Embryonic facial prominence (tissue), 1 donor: ENCODE results near the gene TUBA3D.
"Not testable (repeated sequence)": the region's sequence is repeated elsewhere in the genome, so short reads cannot be mapped to it uniquely, and the experiment has no call there.

Experiments used
- DNase-seq: peaks from one replicate; pipeline ENCODE4 v3.0.0-alpha.2; 2016; ENCODE audit errors: extremely low spot score

TUBA3D gene

DNA sequence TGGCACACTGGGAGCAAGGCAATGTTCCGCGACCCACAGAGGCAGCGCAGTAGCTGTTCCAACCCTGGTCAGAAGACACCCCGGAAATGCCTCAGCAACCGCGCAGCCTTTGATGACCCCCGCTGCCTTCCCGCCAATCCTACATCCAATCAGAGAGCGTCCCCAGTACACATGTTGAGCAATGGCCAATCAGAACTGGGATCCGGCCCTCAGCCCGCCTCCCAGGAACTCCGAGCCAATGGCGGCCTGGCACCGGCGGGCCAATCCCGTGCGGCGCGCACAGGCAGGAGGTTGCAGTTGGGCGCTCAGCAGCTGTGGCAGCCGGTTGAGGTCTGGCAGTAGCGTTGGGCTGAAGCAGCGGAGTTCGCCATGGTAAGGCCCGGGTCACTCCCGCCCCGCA lies at the start of gene TUBA3D:
TSS of gene TUBA3D (plus strand) at position 289 of the 400 bp plus-strand sequence. CDS start at position 370, 81 bp downstream.
- DNase-seq = no peak

DNA sequence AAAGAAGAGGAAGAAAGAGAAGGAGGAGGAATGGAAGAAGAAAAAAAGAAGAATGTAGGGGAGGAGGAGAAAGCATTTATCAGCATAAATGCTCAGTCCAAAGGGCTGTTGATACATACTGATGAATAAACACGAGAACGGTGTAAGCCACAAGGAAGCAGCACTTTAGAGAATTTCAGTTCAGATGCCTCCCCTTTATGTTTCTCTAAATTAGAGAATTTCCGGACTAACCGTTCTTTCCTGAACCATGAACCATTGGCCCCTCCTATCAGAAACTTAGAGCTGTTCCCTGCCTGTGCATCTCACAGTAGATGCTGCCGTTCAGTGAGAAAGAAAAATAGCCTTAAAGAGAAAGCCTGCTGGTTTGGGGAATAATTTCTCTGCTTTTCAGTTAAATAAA lies 49.2 kb upstream of the TUBA3D start:
- DNase-seq = no peak

DNA sequence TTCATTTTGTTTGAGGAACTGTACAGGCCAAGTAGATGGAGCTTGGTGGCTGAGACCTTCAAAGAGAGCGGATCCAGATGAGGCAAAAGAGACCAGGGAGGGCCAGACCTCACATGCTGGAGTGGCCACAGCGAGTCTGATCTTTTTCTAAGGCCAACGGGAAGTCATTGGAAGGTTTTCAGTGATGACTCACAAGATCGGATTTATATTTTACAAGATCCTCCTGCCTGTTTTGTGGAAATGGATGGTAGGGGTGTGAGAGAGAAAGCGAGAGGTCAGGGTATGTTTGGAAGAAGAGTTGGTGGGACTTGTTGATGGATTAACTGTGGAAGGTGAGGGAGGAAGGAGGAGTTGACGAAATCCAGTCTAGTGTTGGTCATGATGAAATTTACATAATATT lies 44.6 kb upstream of the TUBA3D start:
- DNase-seq = no peak

DNA sequence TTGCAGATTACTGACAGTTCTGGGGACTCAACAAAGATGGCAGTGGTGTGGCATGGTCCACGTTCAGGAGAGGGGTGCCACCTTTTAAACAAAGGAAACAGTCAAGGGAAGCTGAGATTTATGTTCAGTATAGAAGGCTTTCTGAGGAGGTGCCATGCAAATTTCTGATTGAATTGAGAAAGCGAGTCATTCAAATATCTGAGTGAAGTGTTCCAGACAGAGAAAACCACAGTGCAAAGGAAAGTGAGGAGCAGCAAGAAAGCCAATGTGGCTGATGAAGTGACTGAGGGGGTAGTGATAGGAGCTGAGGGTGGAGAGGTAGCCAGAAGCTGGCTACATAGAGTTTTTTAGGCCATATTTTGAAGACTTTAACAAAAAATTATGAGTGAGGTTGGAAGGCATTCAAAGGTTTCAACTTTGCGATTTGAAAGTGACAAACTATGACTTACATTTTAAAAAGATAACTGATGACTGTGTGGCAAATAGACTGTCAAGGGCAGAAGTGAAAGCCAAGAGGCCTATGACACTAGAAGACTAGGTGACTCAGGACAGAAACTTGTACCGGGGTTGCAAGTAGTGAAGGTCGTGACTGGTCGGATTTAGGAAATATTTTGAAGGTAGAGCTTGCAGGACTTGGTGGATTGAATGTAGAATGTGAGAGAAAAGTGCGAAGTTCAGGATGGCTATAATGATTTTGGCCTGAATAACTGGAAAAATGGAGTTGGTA lies 35.0 kb upstream of the TUBA3D start:
- not testable (repeated sequence) for DNase-seq

DNA sequence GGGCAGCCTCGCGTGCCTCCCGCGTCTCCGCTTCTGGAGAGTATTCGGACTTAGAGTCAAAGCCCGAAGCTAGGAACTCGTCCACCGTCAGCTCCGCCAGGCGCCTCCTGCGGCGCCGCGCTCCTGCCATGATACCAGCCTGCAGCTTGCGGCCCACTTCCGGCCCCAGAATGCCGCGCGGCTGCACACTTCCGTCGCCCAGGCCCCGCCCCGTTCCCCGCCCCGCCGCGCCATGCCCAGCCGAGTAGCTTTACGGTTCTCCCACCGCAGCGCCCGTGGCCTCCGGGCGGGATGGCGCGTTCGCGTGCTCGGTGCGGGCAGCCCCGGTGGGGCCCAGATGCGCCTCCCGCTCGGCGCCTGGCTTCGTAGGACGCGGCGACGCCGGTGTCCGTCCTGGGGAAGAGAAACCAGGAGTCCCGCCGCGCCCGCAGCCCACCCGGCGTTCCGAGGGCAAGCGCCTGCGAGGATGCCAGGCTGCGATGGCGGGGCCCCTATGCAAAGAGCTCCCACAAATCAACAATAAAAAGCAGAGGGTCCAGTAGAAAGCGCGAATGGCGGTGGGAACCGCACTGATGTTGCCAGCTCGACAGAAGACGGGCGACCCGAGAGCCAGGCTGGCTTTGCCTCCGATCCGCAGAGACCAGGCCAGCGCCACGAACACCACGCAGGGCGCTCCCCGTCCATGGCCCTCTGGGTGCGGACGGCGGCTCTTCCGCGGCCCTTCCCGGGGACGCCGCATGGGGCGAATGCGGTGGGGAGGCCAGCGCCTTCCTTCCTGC lies 31.0 kb upstream of the TUBA3D start:
- not testable (repeated sequence) for DNase-seq

DNA sequence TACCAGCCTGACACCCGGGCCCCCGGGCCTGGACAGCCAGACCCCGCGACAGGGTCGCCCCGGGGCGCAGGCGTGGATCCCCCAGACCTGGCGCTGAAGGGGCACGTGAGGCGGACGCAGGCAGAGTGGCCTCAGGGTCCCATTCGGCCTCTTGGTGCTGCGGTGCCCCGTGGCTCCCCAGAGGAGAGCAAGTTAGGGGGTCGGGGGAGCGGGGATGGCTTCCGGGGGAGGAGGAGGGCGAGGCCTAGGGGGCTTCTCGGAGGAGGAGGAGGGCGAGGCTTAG lies 30.5 kb upstream of the TUBA3D start:
- DNase-seq = not testable (repeated sequence)

DNA sequence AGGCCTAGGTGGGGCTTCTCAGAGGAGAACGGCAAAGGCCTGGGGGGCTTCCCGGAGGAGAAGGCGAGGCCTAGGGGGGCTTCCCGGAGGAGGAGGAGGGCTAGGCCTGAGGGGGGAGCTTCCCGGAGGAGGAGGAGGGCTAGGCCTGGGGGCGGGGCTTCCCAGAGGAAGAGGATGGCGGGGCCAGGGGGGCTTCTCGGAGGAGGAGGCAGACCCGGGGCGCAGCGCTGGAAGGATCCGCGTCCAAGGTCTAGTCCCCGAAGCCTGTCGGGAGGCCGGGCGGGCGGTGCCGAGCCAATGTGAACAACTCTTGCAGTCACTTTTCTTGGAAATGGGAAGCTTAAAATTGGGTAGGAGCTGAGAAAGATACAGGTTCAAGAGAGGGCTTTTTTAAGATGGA lies 30.0 kb upstream of the TUBA3D start:
- DNase-seq = no peak

DNA sequence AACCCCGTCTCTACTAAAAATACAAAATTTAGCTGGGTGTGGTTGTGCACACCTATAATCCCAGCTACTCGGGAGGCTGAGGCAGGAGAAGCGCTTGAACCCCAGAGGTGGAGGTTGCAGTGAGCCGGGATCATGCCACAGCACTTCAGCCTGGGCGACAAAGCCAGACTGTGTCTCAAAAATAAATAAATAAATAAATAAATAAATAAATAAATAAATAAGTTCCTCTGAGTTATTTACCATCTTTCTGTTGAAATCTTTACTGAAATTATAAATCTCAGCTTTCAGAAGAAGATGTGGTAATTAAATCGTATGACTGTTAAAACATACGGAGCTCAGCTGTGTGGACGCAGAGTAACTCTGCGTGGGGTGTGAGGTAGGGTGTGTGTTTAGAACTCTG lies 27.9 kb upstream of the TUBA3D start:
- not testable (repeated sequence) for DNase-seq

DNA sequence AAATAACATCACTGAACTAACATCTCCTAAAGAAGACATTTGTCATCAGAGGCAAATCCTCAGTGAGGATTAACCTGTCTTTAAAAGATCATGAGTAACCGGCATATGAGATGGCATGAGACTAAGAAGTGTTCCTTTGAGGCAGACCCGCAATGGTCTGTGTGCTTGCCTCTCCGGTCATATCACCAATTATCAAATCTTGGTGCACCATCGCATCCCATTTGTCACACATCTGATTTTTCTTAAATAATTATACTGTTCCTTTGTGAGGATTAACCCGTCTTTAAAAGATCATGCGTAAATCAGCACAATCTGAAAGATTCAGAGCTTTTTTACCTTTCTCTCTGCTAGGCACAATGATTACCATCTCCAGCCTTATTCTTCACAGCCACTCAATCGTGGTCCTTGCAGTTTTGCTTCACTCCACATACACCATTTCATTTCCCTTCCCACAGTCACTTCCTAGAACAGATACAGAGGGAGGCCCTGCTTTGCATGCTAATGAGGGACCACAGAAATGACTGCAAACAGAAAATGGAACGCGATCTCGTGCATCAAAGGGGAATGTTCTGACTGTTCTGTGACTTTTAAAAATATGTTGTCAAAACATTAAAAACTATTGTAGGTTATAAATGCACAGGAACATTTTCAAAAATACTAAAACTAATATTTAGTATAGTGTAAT lies 24.5 kb upstream of the TUBA3D start:
- not testable (repeated sequence) for DNase-seq

DNA sequence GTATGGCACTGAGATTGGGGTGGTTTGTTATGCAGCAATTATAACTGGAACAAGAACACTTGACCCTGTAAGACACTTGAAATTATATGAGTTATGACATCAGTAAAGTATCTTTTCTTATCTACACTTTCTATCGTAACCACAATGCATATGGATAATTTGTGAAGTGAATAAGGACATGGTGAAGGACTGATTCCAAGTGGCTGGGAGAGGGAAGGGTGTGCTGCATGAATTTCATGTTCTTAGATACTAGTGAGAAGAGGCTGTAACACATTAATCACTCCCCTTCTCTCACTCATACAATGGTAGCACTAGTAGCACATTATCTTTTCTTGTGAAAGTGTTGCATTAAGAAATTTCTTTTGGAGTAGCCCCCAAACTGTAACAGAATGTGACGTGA lies 21.0 kb upstream of the TUBA3D start:
- not testable (repeated sequence) for DNase-seq

DNA sequence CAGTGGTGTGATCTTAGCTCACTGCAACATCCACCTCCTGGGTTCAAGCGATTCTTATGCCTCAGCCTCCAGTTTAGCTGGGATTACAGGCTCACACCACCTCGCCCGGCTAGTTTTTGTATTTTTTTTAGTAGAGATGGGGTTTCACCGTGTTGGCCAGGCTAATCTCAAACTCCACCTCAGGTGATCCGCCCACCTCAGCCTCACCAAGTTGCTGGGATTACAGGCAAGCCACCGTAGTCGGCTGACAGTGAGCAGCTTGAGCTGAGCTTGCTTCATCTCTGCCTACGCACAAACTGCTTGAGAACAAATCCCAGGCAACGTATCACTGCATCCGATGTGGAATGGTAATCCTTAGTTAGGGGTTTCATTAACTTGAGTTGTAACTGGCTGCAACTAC lies 8.2 kb upstream of the TUBA3D start:
- DNase-seq = not testable (repeated sequence)

DNA sequence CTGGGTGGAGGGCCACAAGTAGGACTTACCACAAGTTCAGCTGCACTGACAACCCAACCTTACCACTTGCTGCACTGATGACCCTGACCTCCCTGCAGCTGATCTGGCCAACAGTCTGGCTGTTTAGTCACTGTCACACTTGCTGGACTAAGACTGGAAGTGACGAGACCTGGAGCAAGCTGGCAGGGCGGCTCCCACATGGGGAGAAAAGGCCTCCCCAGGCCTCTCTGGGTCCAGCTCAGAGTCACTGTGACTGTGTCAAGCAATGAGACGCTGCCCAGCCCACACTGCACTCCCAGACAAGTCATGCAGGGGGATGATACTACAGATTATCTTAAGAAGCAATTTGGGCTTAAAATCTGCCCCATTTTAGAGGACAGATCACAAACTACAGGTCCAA lies 5.0 kb upstream of the TUBA3D start:
- DNase-seq = not testable (repeated sequence)

DNA sequence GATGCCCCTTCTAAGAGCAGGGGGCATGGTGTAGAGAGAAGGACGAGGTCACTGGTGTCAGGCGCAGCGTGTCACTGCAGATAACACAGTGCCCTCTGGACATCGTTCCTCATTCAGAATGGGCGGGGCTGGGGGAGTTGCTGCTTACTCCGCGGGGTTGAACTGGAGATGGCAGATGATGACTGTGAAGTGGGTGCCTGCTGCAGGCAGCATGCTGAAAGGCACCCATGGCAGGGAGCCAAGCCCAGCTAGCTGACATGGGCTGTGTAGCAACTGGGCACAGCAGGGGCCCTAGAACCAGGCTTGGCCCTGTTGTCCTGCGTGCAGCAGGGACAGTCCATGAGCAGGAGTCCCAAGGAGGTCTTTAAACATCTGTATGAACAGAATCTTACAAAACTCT lies 4.3 kb upstream of the TUBA3D start:
- not testable (repeated sequence) for DNase-seq

DNA sequence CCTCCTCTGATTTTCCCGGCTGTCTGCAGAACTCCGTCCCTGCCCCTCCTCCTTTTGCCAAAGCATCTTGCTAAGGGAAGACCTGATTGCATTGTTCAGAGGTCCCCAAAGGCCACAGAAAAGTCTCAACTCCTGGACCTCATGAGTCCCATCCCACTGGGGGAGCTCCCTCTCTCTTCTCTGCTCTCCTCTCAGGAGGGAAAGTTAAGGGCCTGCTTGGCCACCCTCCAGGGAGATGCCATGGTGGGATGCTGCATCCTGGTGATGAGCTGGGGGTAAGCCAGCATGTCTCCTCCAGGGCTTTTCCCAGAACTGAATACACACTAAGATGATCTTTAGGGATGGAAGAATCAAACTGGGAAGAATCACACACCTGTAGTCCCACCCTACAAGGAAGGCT lies 2.7 kb upstream of the TUBA3D start:
- not testable (repeated sequence) for DNase-seq

DNA sequence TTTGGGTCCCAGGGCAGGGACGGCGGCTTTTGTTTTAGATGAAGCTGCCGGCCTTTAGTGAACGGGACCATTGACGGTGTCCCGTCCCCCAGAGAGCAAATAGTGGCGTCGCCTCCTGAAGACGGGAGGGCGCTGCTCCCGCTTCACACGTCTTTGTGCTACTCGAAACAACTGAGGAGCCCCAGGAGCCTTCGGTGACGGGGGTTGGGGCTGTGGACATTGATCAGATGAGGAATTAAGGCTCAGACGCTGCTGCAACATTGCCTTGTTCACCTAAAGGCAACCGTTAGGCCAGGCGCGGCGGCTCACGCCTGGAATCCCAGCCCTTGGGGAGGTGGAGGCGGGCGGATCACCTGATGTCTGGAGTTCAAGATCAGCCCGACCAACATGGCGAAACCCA lies 444 bp downstream of the TUBA3D start:
- DNase-seq = not testable (repeated sequence)

DNA sequence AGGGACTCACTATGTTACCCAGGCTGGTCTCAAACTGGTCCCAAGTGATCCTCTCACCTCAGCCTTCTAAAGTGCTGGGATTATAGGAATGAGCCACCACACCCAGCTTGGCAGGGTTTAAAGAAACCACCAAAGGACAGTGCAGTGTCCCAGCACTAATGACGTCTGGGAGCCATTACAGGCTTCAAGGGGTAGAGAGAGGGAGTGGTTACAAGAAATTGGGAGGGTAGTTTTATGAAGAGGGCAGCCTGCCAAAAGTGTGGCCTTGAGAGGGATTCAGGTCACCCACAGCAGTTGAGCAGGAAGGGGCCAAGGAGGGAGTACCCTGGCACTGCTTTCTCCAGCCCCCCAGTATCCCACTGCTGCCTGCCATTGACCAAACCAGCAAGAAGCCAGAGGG lies 1.3 kb downstream of the TUBA3D start:
- not testable (repeated sequence) for DNase-seq

DNA sequence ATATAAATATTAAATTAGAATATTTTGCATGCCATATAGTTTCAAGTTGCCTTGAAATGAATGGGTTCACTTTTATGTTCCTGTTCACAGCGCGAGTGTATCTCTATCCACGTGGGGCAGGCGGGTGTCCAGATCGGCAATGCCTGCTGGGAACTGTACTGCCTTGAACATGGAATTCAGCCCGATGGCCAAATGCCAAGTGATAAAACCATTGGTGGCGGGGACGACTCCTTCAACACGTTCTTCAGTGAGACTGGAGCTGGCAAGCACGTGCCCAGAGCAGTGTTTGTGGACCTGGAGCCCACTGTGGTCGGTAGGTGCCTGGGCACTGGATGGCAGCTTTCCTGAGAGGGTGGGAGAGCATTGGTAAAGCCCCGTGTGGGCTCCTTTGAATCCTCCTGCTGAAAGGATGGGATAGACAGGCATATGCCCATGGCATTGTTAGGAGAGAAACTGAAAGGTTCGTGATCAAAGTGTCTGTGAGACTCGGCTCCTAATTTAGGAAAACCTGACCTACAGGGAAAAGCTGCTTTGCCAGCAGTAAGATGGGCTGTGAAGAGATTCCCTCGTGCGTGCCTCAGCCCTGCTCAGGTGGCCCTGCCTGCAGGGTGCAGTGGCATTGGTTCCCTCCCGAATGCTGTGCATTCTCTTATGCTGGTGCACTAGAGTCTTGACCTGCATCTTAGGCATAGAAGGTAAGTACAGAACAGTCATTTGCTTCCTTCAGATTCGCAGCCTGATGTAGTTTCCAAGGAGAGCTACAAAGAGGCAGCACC lies 2.3 kb downstream of the TUBA3D start:
- not testable (repeated sequence) for DNase-seq

DNA sequence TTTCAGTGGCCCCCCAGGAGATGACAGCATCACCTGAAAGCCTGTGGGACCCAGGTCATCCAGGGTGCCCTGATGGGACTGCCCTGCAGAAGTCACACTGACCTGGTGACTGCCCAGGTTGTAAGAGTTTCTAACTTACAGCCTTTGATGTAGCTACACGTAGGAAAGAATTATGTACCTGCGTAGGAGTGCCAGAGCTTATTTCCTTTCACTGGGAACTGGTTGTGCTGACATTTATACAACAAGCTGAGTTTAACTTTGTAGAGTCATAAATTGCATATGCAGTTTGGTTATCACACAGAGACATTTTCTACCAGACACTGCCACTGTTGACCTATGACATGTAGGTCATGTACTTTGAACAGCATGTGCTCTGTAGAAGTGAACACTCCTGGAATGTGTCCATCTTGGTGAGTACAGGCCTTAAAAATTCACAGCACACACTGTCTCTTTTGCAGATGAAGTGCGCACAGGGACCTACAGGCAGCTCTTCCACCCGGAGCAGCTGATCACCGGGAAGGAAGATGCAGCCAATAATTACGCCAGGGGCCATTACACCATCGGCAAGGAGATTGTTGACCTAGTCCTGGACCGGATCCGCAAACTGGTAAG lies 3.0 kb downstream of the TUBA3D start:
- DNase-seq = not testable (repeated sequence)

DNA sequence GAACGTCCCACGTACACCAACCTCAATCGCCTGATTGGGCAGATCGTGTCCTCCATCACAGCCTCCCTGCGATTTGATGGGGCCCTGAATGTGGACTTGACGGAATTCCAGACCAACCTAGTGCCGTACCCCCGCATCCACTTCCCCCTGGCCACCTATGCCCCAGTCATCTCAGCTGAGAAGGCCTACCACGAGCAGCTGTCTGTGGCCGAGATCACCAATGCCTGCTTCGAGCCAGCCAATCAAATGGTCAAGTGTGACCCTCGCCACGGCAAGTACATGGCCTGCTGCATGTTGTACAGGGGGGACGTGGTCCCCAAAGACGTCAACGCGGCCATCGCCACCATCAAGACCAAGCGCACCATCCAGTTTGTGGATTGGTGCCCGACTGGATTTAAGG lies 4.4 kb downstream of the TUBA3D start:
- DNase-seq = not testable (repeated sequence)

DNA sequence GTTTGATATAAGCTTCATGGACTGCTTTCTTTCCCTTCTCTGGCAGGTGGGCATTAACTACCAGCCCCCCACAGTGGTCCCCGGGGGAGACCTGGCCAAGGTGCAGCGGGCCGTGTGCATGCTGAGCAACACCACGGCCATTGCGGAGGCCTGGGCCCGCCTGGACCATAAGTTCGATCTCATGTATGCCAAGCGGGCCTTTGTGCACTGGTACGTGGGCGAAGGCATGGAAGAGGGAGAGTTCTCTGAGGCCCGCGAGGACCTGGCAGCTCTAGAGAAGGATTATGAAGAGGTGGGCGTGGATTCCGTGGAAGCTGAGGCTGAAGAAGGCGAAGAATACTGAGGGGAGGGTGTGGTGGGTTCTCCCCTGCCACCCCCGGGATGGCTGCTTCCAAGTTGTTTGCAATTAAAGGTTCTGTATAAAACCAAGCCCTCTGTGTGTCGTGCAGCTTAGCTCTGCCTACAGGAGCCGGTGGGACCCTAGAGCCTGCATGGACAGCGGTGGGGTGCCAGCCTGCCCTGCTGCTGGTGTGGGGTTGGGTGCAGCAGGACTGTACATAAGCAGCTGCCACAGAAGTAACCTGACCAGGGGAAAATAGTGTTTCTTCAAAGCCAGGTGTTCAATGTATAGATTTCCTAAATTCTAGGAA lies 6.7 kb downstream of the TUBA3D start:
- not testable (repeated sequence) for DNase-seq
